Natural killer cell treated with Interleukin-12 subunit alpha and Interleukin-12 subunit beta and Interleukin-15 and Interleukin-18, amount 100 ng/mL, for 72 hours (primary cell): Measurements from ENCODE around the gene CDH15. TPM values are rescaled to one million over a fixed set of nuclear protein-coding genes. Genes with fewer than 3 reads are reported as not detected.
"Not testable (repeated sequence)": the region's sequence is repeated elsewhere in the genome, so short reads cannot be mapped to it uniquely, and the experiment has no call there.

Experiments used
- ATAC-seq, 2 donors: fragments of 150-1000 bp; cut with Tn5 transposase in 1 of 2; sonication (Bioruptor Pico), chemical (Tn5 transposase) in 1 of 2; 2 replicates each; pipeline ENCODE4 v1.10.0; 2021
- DNase-seq: peaks from one replicate; pipeline ENCODE4 v3.0.0; 2022; ENCODE audit warnings: low spot score
- H3K27ac Mint-ChIP-seq, 2 donors: 1 replicate in 1 of 2; 2 replicates in 1 of 2; pipeline ENCODE4 v1.8.0; 2022; ENCODE audit warnings: mixed read lengths in 2 of 2, mild to moderate bottlenecking in 1 of 2, moderate library complexity in 1 of 2
- H3K27me3 Mint-ChIP-seq, 2 donors: 1 replicate in 1 of 2; 2 replicates in 1 of 2; pipeline ENCODE4 v1.8.0; 2022; ENCODE audit warnings: mixed read lengths in 2 of 2
- H3K36me3 Mint-ChIP-seq: one replicate; pipeline ENCODE4 v1.8.0; 2022; ENCODE audit warnings: mixed read lengths
- H3K4me1 Mint-ChIP-seq, 2 donors: 1 replicate in 1 of 2; 2 replicates in 1 of 2; pipeline ENCODE4 v1.8.0; 2022; ENCODE audit warnings: low read depth in 2 of 2, mixed read lengths in 2 of 2, mild to moderate bottlenecking in 1 of 2
- H3K4me3 Mint-ChIP-seq: one replicate; pipeline ENCODE4 v1.8.0; 2022; ENCODE audit warnings: mixed read lengths
- H3K9me3 Mint-ChIP-seq: 2 replicates; pipeline ENCODE4 v1.8.0; 2022; ENCODE audit warnings: mixed read lengths
- total RNA-seq, 2 donors: library from RNA; stranded (reverse); gene quantifications; one replicate each; pipeline ENCODE4 v1.2.3, GENCODE V29; 2022

CDH15 gene
- total RNA-seq, 2 donors from 2014 or later: not detected

GRCh38 chr16:89233678-89234490 is 62.3 kb downstream of the CDH15 start:
- no peaks in the 10 kb centered on the region for H3K27me3 Mint-ChIP-seq
- no peaks in the 10 kb centered on the region for H3K9me3 Mint-ChIP-seq
- H3K4me3 Mint-ChIP-seq: no peak overlapping the region
- ATAC-seq (no peak), DNase-seq (no peak)
- no peak overlapping the region for H3K27ac Mint-ChIP-seq
- H3K36me3 Mint-ChIP-seq: peaks cover 27% of the 10 kb centered on the region
- peaks cover 0 to 5% of the 10 kb centered on the region in 2 donors for H3K4me1 Mint-ChIP-seq

DNA sequence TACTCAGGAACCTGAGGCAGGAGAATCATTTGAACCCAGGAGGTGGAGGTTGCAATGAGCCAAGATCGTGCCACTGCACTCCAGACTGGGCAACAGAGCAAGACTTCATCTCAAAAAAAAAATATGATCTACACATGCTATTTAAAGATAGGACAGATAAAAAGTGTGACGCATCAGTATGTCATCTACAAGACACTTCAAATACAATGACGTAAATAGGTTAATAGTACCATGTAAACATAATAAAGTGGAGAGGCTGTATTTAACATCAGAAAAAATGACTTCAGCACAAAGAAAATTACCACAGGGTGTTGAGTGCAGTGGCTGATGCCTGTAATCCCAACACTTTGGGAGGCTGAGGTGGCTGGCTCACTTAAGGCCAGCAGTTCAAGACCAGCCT is 66.2 kb downstream of the CDH15 start:
- no peaks in the 10 kb centered on the region for H3K27me3 Mint-ChIP-seq
- H3K9me3 Mint-ChIP-seq: no peaks in the 10 kb centered on the region
- ATAC-seq: no peak

GRCh38 chr16:89241187-89242007 is 69.8 kb downstream of the CDH15 start:
- DNase-seq: peak; percentile 84
- H3K36me3 Mint-ChIP-seq: no peaks in the 10 kb centered on the region

More for the DNA sequence above, 66.2 kb downstream of the CDH15 start:
- H3K4me1 Mint-ChIP-seq: peaks cover 6 to 9% of the 10 kb centered on the region in 2 donors
- H3K36me3 Mint-ChIP-seq: peaks cover 16% of the 10 kb centered on the region
- no peak overlapping the region for H3K4me3 Mint-ChIP-seq
- no peak for DNase-seq
- no peak overlapping the region for H3K27ac Mint-ChIP-seq

GRCh38 chr16:89242795-89243200 is 71.2 kb downstream of the CDH15 start:
- Mint-ChIP-seq H3K4me3 (no peak overlapping the region), H3K9me3 (no peaks in the 10 kb centered on the region), H3K4me1 (peaks cover 16 to 17% of the 10 kb centered on the region in 2 donors), H3K27me3 (no peaks in the 10 kb centered on the region), H3K27ac (peak overlapping the region in 1 of 2 donors; percentile 19), H3K36me3 (no peaks in the 10 kb centered on the region)
- ATAC-seq (no peak), DNase-seq (no peak)

More at GRCh38 chr16:89241187-89242007, 69.8 kb downstream of the CDH15 start:
- H3K27me3 Mint-ChIP-seq: no peaks in the 10 kb centered on the region
- peaks cover 13% of the 10 kb centered on the region in 2 donors for H3K4me1 Mint-ChIP-seq
- ATAC-seq: peak; percentile 86 to 88
- H3K9me3 Mint-ChIP-seq: no peaks in the 10 kb centered on the region
- H3K4me3 Mint-ChIP-seq: peak overlapping the region; percentile 95
- peak overlapping the region; percentile 91 to 94 for H3K27ac Mint-ChIP-seq

- H3K4me3 Mint-ChIP-seq: no peak overlapping the region
- H3K9me3 Mint-ChIP-seq: no peaks in the 10 kb centered on the region
- H3K4me1 Mint-ChIP-seq: peaks cover 16 to 17% of the 10 kb centered on the region in 2 donors
- H3K36me3 Mint-ChIP-seq: no peaks in the 10 kb centered on the region
- no peaks in the 10 kb centered on the region for H3K27me3 Mint-ChIP-seq
- ATAC-seq (no peak), DNase-seq (no peak)
- peak overlapping the region in 1 of 2 donors; percentile 19 for H3K27ac Mint-ChIP-seq
Observed at GRCh38 chr16:89243664-89244063, 72.1 kb downstream of the CDH15 start.

- peaks cover 16 to 17% of the 10 kb centered on the region in 2 donors for H3K4me1 Mint-ChIP-seq
- ATAC-seq, H3K9me3 Mint-ChIP-seq, DNase-seq, H3K4me3 Mint-ChIP-seq, H3K27ac Mint-ChIP-seq, H3K36me3 Mint-ChIP-seq, H3K27me3 Mint-ChIP-seq: not testable (repeated sequence)
Observed at GRCh38 chr16:89244264-89244663, 72.7 kb downstream of the CDH15 start.

- no peaks in the 10 kb centered on the region for H3K27me3 Mint-ChIP-seq
- H3K36me3 Mint-ChIP-seq: peaks cover 2% of the 10 kb centered on the region
- peaks cover 16% of the 10 kb centered on the region in 2 donors for H3K4me1 Mint-ChIP-seq
- H3K9me3 Mint-ChIP-seq: no peaks in the 10 kb centered on the region
- DNase-seq: no peak
- no peak for ATAC-seq
- H3K4me3 Mint-ChIP-seq: no peak overlapping the region
- H3K27ac Mint-ChIP-seq: no peak overlapping the region
Observed at GRCh38 chr16:89244754-89245153, 73.2 kb downstream of the CDH15 start.

Other genes with a start within 250 kb of the CDH15 start
- 1 to 10 TPM; 2.3 to 2.9 TPM for gene CBFA2T3, start 194.5 kb upstream of the CDH15 start, total RNA-seq
- gene ACSF3, start 77.9 kb upstream of the CDH15 start, total RNA-seq: 100 to 1,000 TPM in 1 of 2 donors, 10 to 100 TPM in 1; 52.3 to 125 TPM
- 1 to 10 TPM in 1 of 2 donors, under 1 TPM in 1; 0.53 to 1.2 TPM for gene SLC22A31, start 28.8 kb downstream of the CDH15 start, total RNA-seq
- 10 to 100 TPM in 1 of 2 donors, 1 to 10 TPM in 1; 7.5 to 23.3 TPM for gene ZNF778, start 46.0 kb downstream of the CDH15 start, total RNA-seq